ENCODE data around the gene RPTOR. TPM values are rescaled to one million over a fixed set of nuclear protein-coding genes. Genes with fewer than 3 reads are reported as not detected.

Gene RPTOR
- total and polyA plus RNA-seq, 2 donors (not counting 3 experiments of a cell fraction or from before 2014, with no cell fraction given) = 10.7 to 41.8 TPM

GRCh38 chr17:80835816-80836657 lies 291.4 kb downstream of the RPTOR start:
- Histone ChIP-seq H3K27me3 (ENCODE audit: control insufficient read depth in 2 of 2, insufficient read depth in 2 of 2, low read length in 2 of 2) (no peaks in the 10 kb centered on the region), H3K9ac (replicated peaks; ENCODE audit: extremely low read depth, insufficient read depth, low read length) (no peak overlapping the region), H3K4me2 (ENCODE audit: insufficient read depth, low read length) (no peak overlapping the region), H3K4me3 (replicated peaks in 1 of 3; ENCODE audit: insufficient read depth in 1 of 3, low read depth in 1 of 3, low read length in 3 of 3) (no peak overlapping the region), H2AFZ (ENCODE audit: low read depth, low read length) (no peak overlapping the region), H3K36me3 (ENCODE audit: control insufficient read depth in 2 of 2, extremely low read depth in 1 of 2, insufficient read depth in 2 of 2, low read length in 2 of 2) (no peaks in the 10 kb centered on the region), H3K9me1 (replicated peaks; ENCODE audit: control insufficient read depth, extremely low read depth, insufficient read depth, low read length) (no peaks in the 10 kb centered on the region), H3K4me1 (ENCODE audit: control insufficient read depth, extremely low read depth, insufficient read depth, low read length) (peaks cover 11% of the 10 kb centered on the region), H4K20me1 (replicated peaks; ENCODE audit: control insufficient read depth, extremely low read depth, insufficient read depth, low read length) (no peaks in the 10 kb centered on the region), H3K9me3 (replicated peaks; ENCODE audit: control insufficient read depth, insufficient read depth, low read length) (no peaks in the 10 kb centered on the region), H3K79me2 (ENCODE audit: control insufficient read depth, insufficient read depth, low read length) (no peaks in the 10 kb centered on the region), H3K27ac (ENCODE audit: insufficient read depth, low read depth, low read length) (no peak overlapping the region)
- no peak for DNase-seq (ENCODE audit: low read depth, low spot score)
- dilution Hi-C loops (cut with MboI; ENCODE audit: extremely low pct_ligation_motif_present, low sequenced_read_pairs) = no loop called here
- BruUV-seq (replicated peaks) = no TSS peak
- peak; percentile 42 for FAIRE-seq
- ChIA-PET POLR2A (no interaction called here), CTCF (no interaction called here)
- TF ChIP-seq GATA2 (IDR thresholded peaks at IDR 0.05; ENCODE audit: insufficient read depth, insufficient read length, low read depth, low read length) (no peak), CTCF (IDR thresholded peaks at IDR 0.05; ENCODE audit: extremely low read depth in 1 of 2, insufficient read depth in 1 of 2, low read depth in 1 of 2, low read length in 2 of 2) (no peak), JUN (IDR thresholded peaks at IDR 0.05; ENCODE audit: borderline replicate concordance, insufficient read depth, insufficient read length, low read depth) (no peak), POLR2A (IDR thresholded peaks at IDR 0.05; ENCODE audit: low read depth, low read length) (no peak), FOS (IDR thresholded peaks at IDR 0.05; ENCODE audit: borderline replicate concordance, insufficient read depth, low read length) (no peak), EZH2 (IDR thresholded peaks at IDR 0.05; ENCODE audit: borderline replicate concordance, low read depth, low read length, severe bottlenecking) (no peak), MAX (IDR thresholded peaks at IDR 0.05; ENCODE audit: insufficient read depth, insufficient read length) (no peak), MYC (IDR thresholded peaks at IDR 0.05; ENCODE audit: low read depth, low read length) (no peak)
- intact Hi-C loops (cut with micrococcal nuclease) = loop anchor here (10.0 kb wide), 1 partner anchor 291 kb away; the partner anchor contains the start of gene RPTOR

All from endothelial cell of umbilical vein (primary cell).